ENCODE data around the gene BAAT.
"Not testable (repeated sequence)": the region's sequence is repeated elsewhere in the genome, so short reads cannot be mapped to it uniquely, and the experiment has no call there.

BAAT gene

DNA sequence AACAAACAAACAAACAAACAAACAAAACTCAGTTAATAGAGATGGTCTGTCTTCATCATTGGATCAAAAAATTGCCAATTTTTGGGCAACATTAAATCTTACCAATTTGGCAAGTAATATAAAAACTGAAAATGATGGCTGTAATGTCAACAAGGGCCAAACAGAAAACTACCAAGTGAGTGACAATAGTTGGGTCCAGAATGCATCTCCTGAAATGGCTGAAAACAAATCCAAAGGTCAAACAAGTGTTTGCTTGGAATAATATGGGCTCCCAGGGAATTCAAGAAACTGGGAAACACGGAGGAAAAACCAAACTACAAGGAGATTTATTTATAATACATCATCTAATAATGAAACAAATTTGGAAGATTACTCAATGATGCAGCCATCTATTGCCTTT is 25.1 kb downstream of the BAAT start:
- DNase-seq = no peak

DNA sequence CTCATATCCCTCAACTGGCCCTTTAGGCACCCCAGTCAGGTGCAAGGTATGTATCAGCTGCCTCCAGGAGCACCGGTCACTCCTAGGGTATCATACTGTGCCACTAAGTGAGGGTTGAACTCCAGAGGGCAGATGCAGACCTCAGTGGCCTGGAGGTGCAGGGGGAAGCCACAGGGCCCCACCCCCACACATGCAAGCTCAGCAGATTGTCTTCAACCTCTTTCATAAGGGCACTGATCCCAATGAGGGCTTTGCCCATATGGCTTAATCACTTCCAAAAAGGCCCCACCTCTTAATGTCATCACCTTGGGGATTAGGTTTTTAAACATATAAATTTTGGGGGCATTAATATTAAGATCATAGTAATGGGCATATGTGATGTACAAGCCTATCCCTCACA is 28.2 kb downstream of the BAAT start:
- no peak for DNase-seq

DNA sequence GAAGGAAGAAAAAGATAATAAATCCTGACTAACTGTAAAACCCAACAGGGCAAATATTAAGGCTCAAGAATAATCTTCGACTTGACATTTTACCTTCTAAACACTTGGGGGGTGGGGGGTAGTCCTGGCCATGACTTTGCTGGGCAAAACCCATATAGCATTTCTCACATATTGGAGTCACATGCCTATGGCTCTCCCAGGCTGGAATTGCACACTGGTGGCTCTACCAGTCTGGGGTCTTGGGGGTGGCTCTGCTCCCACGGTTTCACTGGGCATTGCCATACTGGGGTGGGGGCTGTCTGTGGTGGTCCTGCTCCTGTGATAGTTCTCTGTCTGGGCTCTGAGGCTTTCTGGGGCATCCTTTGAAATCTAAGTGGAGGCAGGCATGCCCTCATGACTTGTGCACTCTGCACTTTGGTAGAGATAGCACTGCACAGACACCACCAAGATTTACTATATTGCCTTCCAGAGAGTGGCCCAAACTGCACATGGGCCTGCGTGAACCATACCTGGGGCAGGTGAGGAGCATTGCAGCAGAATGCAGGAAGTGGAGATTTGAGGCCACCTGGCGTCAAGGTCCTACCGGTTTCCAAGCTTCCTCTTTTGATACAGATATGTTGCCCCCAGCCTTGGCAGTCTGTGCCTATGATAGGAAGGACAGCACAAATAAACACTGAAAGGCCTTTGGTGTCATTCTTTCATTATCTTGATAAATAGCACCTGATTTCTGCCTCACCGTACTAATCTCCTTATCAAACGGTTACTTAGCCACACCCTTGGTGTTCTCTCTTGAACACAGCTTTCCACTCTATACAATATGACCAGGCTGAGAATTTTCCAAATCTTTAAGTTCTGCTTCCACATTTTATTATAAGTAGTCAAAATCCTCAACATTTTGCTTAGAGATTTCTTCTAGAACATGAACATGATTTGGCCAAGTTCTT is 29.8 kb downstream of the BAAT start:
- no peak for DNase-seq

DNA sequence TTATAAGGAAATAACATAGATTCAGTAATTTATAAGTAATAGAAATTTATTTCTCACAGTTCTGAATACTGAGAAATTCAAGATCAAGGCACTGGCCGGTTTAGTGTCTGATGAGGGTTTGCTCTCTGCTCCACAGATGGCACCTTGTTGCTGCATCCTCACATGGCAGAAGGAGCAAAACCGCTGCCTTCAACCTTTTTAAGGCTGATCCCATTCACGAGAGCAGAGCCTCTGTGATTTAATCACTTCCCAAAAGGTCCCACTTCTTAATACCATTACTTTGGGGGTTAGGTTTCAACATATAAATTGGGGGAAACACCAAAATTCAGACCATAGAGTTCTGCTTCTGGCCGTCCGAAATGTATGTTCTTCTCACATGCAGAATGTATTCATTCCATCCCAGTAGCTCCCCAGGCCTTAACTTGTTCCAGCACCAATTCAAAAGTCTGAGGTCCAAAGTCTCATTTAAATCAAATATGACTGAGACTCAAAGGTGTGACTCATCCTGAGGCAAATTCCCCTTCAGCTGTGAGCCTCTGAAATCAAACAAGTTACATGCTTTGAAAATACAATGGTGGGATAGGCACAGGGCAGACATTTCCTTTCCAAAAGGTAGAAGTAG is 30.6 kb downstream of the BAAT start:
- no peak for DNase-seq

DNA sequence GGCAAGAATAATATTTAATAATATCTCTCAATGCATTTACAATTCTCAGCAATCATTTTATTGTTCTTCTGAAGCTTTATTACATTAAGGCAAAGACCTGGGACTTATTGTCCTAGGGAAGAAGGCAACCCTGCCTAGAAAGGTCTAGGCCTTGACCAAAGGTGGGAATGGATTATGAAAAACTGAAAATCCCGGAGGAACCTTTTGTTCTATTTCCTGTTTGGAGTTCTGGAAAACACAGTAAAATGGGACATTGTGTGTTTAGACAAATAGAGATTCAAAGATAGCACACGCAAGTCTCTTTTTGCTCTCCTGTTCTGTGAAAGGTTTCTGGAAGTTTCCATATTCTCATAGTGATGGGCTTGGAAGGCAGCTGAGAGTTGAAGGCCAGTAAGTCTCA is 31.1 kb downstream of the BAAT start:
- no peak for DNase-seq

DNA sequence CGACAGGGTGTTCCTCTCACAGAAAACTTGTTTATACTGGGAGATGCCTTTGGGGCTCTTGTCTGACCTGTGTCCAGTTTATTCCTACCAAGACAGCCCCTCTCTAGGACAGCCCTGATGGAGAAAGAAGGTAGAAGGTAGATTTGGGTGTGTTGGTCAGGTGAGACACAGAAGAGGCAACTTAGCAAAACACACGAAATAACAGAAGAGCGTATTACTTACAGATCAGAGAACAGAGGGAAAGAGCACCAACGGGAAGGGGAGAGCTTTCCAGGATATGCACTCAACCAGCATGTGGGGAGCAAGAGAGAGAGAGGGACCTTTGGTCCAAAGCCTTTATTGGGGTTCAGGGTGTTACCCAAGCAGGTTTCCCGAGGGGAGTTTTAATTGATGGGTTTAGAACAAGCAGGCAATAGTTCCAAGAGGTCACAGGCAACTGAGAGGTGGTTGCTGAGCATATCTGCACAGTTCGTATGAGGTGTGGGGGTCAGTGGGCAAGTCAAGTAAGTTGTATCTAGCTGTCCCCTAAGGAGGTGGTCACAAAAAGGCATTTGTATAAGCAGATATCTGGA is 31.8 kb downstream of the BAAT start:
- no peak for DNase-seq

DNA sequence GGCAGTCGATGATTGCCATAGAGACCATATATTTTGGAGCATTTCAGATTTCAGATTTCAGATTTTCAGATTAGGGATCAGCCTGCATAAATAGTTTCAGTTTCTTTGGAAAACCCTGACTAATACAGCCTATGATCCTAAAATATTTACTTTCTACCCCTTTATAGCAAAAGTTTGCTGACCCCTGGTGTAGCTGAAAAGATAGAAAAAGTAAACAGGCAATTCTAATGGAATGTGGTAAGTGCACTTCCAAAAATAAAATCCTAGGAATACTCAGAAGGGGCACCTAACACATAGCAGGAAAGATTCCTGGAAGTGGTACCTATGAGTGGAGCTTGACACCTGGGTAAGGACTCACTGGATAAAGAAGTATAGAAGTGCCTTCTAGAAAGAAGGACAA is 34.5 kb downstream of the BAAT start:
- no peak for DNase-seq

DNA sequence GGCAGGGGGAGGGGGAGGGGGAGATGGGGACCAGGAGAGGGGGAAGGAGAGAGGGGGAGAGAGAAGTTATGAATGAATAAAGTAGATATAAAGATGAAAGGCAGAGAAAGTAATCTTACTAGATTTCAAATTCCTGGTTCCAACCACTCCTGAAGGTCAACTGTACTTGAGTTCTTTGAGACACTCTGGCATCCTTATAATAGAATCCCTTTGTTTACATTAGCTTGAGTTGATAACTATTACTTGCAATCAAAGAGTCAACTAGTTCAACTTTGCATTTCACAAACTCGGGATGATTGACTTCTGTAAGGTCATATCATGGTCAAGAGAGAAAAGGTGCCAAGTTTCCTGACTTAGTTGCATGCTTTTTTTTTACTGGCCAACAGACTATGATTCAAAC is 42.2 kb downstream of the BAAT start:
- no peak for DNase-seq

DNA sequence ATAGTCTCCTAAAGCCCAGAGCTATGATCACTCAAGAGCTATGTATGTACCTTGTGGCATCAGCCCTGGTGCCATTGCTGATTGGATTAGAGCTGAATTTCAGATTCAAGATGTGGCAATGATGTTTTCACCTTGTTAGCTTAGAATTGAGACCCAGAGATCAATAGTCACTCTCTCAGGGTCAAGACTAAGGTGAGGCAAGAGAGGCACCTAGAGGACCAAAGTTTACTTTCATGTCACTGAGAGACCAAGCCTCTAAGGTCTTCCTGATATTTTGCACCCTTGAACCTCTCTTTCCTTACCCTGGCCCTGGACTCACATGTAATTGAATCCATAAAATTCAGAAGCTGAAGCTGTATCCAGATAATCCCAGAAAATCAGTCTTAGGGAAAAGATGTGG is 42.8 kb downstream of the BAAT start:
- no peak for DNase-seq

DNA sequence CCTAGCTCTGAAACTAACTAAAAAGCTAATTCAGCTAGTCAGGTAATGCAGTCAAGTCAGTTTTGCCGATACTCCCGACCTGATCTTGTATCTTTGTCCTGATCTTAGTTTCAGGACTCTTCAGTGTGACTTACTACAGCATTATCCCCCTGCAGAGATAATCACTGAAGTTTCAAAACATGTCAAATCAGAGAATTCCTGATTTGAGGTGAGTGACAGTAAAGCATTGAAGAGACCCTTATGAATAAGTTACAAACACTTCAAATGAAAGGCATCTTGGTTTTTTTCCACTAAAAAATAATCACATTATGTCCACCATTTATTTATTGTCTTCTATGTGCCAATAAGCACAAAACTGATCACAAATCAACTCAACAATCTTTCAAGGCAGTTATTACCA is 47.6 kb downstream of the BAAT start:
- DNase-seq = no peak

DNA sequence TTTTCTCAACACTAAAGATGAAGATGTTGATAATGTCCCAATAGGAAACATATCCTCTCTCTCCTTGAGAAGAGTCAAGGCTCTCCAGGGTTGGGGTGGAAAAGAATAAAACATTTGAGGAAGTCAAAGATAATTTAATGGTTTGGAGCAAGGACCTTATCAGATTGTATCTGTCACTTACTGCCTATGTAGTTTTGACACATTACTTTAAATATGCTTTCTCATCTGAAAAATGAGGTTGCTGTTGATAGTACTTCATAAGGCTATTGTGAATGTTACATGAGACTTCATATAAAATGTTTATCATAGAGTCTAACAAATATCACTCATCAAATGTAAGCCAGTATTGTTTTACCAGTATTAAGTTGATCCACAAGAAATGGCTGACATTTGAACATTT is 48.7 kb downstream of the BAAT start:
- DNase-seq = no peak

DNA sequence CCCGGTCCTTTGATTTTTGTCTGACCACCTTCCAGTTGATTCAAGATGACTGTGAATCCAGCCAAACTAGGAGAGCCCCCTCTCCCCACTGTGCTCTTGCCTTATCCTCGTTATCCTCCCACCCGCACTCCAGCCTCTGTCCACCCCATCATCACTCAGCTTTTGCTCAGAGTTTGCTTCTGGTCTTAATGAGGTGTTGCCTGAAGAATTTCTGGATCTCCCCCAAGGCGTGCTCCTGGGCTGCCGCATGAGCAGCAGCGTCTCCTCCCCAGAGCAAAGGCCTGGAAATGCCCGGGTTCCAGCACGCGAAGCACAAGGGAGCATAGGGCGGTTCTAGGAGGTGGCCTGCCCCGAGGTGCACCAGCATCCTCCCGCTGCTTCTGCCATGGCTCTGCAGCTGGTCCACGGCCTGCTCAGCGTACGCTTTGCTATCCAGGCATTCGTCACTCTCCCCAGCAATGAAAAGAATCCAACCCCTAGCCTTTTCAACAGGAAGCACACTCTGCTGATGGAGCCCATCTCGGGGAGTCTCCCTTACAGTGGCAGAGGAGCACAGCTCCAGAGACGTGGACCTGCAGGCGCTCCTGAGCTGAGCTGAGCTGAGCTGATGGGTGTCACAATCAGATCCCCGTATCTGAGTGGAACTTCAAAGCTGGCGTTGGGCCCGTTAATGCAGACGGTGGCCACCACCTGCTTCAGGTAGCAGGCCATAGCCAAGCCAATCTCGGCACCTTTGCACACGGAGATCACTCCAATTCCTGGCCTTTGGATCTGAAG is 50.7 kb downstream of the BAAT start:
- DNase-seq = no peak

DNA sequence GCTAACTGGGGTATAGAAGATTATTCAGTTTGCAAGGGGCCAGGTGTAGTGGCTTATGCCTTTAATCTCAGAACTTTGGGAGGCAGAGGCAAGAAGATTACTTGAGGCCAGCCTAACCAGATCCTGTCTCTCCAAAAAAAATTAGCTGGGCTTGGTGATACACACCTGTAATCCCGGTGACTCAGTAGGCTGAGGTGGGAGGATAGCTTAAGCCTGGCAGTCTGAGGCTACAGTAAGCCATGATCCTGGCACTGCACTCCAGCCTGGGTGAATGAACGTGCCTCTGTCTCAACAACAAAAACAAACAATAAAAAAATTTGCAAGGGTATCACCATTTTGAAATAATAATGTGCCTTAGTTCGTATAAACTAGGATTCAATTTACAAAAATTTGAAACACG is 51.3 kb downstream of the BAAT start:
- no peak for DNase-seq

DNA sequence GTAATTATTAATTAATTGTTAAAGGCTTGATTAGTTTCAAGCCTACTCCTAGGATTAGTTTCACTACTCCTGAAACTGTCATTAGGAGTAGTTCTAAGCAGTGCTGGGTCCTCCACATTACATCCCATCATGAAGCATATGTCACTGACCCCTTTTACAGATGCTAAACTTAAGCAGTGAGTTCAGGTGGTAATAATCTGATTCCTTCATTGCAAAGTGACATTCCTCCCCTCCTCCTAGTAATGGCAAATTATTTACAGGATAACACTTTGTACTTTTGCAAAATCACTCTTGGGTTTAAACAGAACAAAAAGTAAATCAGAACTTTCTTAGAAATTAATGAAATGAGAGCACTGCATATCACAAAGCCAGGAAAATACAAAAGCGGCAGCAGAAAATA is 52.4 kb downstream of the BAAT start:
- no peak for DNase-seq

DNA sequence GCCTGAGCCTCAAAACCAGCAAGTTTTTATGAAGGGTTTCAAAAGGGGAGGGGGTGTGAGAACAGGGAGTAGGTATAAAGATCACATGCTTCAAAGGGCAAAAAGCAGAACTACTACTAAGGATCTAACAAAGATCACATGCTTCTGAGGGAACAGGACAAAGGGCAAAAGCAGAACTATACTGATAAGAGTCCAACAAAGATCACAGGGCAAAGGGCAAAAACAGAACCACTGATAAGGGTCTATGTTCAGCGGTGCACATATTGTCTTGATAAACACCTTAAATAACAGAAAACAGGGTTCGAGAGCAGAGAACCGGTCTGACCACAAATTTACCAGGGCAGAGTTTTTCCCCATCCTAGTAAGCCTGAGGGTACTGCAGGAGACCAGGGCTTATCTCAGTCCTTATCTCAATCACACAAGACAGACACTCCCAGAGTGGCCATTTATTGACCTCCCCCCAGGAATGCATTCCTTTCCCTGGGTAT is 57.3 kb downstream of the BAAT start:
- DNase-seq = not testable (repeated sequence)

DNA sequence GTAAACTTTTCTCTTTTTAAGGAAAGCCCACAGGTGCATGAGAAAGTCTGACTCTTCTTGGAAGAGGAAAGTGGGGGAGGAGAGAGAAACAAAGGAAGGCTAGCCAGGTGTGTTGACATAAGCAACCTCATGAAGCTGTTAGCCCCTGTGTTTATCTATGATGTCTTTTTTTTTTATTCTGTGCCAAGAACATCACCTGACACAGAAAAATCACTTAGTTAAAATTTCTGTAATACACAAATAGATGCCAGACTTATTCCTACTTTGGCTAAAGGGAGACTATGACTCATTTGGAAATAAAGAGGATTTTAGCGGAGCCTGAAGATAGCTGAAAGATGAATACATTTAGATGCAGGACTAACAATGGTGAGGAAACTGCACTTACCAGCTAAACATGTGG is 58.3 kb downstream of the BAAT start:
- DNase-seq = no peak

DNA sequence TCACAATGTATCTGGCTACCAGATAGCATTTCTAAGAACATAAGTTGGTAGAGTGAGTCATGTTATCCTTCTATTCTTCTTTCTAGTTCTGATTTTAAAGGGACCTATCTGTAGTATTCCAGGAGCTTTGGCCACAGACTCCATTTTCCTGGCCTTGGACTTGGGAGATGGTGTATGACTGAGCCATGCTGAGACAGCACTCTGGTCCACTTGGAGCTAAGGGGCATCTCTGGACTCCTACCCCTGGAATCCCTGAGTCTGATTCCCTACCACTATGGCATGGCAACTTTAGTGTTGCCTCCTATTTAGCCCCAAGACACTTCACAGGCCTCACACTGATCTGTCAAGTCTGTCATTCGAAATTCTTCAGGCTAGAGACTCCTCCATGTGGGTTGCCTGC is 58.8 kb downstream of the BAAT start:
- DNase-seq = no peak

DNA sequence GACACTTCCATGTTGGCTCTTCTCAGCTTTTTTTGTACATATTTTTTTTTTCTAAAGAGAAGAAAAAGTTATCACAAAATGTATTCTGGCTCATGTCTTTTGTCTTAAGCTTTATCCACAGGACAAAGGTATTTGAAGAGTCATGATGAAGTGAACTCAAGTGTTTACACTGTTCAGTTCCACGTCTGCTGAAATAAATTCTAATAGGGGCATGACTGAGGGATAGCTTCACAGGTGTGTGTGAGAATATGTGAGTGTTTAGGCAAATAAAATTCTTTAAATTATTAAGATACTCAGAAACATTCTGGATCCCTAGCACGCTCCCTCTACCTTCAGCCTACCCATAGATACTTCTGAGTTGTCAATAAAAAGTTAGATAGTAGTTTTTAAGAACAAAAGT is 59.8 kb downstream of the BAAT start:
- no peak for DNase-seq

DNA sequence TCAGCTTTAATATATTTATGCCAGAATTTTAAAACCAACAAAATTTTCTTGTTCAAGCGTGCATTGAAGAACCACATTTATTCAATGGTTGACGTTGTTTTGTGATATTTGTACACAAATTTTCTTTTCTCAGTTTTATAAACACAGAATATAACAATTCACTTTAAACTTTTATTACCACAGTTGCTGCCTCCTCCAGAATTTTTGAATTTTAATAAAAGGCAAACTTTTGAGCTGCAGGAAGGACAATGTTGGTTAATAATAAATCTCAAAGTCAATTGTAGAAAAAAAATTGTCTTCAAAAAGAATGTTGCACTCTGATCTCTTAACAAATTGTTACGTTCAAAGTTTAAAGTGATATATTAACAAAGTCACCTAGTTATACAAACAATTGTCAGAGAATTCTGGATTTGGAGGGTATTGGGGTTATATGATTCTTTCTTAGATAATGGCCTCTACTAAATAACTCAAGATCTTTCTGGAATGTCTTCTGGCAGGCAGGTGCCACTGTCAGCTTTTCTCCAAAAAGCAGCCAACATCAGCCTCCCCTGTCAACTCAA is 60.5 kb downstream of the BAAT start:
- DNase-seq = no peak

DNA sequence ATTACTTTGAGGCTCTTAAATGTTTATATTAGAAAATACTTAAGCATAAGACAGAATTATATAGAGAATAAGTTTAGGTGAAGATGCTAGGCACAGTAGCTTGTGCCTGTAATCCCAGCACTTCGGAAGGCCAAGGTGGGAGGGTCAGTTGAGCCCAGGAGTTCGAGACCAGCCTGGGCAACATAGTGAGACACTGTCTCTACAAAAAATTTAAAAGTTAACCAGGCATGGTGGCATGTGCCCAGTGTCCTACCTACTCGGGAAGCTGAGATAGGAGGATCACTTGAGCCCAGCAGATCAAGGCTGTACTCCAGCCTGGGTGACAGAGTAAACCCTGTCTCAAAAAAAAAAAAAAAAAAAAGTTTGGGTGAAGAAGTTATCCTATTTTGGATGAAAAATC is 61.7 kb downstream of the BAAT start:
- DNase-seq = no peak

DNA sequence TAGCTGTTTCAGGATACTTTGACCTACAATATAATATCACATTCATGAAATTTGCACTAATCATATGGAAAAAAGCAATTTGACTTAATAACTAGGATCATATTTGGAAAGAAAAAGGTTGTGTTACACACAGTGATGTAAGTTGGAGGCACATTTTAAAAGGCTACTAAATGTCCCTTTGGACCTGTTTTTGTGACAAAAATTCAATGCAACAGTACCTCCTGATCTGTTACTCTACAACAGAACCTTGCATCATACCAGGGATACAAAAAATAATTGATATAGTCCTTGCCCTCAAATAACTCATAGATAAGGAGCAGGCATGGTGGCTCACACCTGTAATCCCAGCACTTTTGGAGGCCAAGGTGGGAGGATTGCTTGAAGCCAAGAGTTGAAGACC is 67.1 kb downstream of the BAAT start:
- no peak for DNase-seq

DNA sequence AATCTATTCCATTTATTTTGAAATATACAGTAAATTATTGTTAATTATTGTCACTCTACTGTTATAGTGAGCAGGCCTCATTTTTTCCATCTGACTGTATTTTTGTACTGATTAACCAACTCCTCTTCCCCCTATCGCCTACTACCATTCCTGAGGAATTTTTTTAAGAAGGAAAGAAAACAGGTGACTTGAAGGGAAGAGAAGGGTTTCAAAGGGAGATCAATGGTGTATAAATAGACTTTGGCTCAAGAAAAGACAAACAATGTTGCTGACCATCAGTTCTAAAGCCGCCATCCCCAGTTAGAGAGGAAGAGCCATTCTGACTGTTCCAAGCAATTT is 69.7 kb downstream of the BAAT start:
- no peak for DNase-seq

DNA sequence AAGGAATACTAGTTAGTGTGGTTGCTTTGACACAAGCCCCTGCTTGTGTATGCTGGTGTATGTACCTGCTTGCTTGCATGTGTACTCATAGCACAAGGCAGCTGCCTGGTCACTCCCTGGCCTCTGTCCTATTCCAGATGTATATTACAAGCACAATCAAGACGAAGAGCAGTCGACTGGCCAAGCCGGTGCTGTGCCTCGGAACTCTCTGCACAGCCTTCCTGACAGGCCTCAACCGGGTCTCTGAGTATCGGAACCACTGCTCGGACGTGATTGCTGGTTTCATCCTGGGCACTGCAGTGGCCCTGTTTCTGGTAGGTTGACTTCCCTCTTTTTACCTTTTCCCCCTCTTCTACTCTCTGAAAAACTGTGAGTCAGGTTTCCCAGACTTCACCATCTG is 72.1 kb downstream of the BAAT start:
- DNase-seq = no peak
